Vagina (tissue), 2 donors: ENCODE results near the gene ELOVL5. TPM values are rescaled to one million over a fixed set of nuclear protein-coding genes. Genes with fewer than 3 reads are reported as not detected.

Experiments
- DNase-seq, 2 donors: peaks; one replicate each; pipeline ENCODE4 v3.0.0-alpha.2; 2017; ENCODE audit errors: extremely low spot score in 2 of 2
- H3K27ac ChIP-seq: fragments of 200-600 bp; sonication (generic); one replicate; pipeline ENCODE4 v1.5.1; 2019
- H3K27me3 ChIP-seq: fragments of 200-600 bp; sonication (generic); one replicate; pipeline ENCODE4 v1.5.1; 2019
- H3K36me3 ChIP-seq, 2 donors: fragments of 200-600 bp; sonication (generic); one replicate each; pipeline ENCODE4 v1.5.1; 2017 to 2019
- H3K4me1 ChIP-seq: fragments of 200-600 bp; sonication (generic); one replicate; pipeline ENCODE4 v1.5.1; 2019
- H3K4me3 ChIP-seq, 2 donors: fragments of 200-600 bp; sonication (generic); 1 replicate in 1 of 2; 2 replicates in 1 of 2; pipeline ENCODE4 v1.5.1; 2016 to 2019
- H3K9me3 ChIP-seq: fragments of 200-600 bp; sonication (generic); one replicate; pipeline ENCODE4 v1.5.1; 2019
- CTCF ChIP-seq, 3 experiments: fragments of 450-650 bp in 2 of 3; fragments of 200-600 bp in 1 of 3; sonication (generic) in 1 of 3; IDR thresholded peaks; one replicate each; pipeline ENCODE4 v1.5.1; 2017 to 2019; ENCODE audit warnings: antibody characterized with exemption in 3 of 3, mild to moderate bottlenecking in 2 of 3, moderate library complexity in 2 of 3
- POLR2A ChIP-seq, 2 donors: fragments of 450-650 bp; IDR thresholded peaks; one replicate each; pipeline ENCODE4 v1.6.1; 2017; ENCODE audit warnings: antibody characterized with exemption in 2 of 2, mild to moderate bottlenecking in 2 of 2, moderate library complexity in 2 of 2
- POLR2AphosphoS5 ChIP-seq, 2 donors: sonication (generic); formaldehyde crosslinking; IDR thresholded peaks; one replicate each; pipeline ENCODE4 v1.9.0; 2017; ENCODE audit warnings: antibody characterized with exemption in 2 of 2, mild to moderate bottlenecking in 2 of 2, low read depth in 1 of 2; ENCODE audit not compliant: insufficient read depth in 1 of 2
- intact Hi-C: fragments of 100-400 bp; cut with DNase I; formaldehyde crosslinking; loops from one replicate; pipeline ENCODE4 v1.15.1; 2023
- total RNA-seq: library from RNA; depleted of rRNA; stranded (reverse); fragments of >200 nt; gene quantifications from one replicate; pipeline ENCODE4 v1.2.3, GENCODE V29; 2016

ELOVL5 gene
- total RNA-seq, 1 donor from 2014 or later, result 42.5 TPM

- Histone ChIP-seq H3K9me3 (no peaks in the 10 kb centered on the region), H3K36me3 (no peaks in the 10 kb centered on the region), H3K27me3 (no peaks in the 10 kb centered on the region), H3K27ac (peak overlapping the region; percentile 42), H3K4me1 (peaks cover 56% of the 10 kb centered on the region), H3K4me3 (no peak overlapping the region)
- TF ChIP-seq POLR2AphosphoS5 (IDR thresholded peaks at IDR 0.05; ENCODE audit: insufficient read depth in 1 of 2, low read depth in 1 of 2), result no peak
- no peak for TF ChIP-seq CTCF (IDR thresholded peaks at IDR 0.05)
- TF ChIP-seq POLR2A (IDR thresholded peaks at IDR 0.05), result no peak
- intact Hi-C loops, result no loop called here
- no peak for DNase-seq
Observed at GRCh38 chr6:53301801-53302537, 46.8 kb downstream of the ELOVL5 start.

- no peak for DNase-seq
- Histone ChIP-seq H3K27ac (peak overlapping the region; percentile 51), H3K9me3 (no peaks in the 10 kb centered on the region), H3K27me3 (no peaks in the 10 kb centered on the region), H3K36me3 (no peaks in the 10 kb centered on the region), H3K4me3 (peak overlapping the region in 1 of 2 donors; percentile 1), H3K4me1 (peaks cover 53% of the 10 kb centered on the region)
- TF ChIP-seq CTCF (IDR thresholded peaks at IDR 0.05), result no peak
- TF ChIP-seq POLR2AphosphoS5 (IDR thresholded peaks at IDR 0.05; ENCODE audit: insufficient read depth in 1 of 2, low read depth in 1 of 2), result no peak
- TF ChIP-seq POLR2A (IDR thresholded peaks at IDR 0.05), result no peak
- intact Hi-C loops, result no loop called here
Observed at GRCh38 chr6:53300656-53301551, 47.8 kb downstream of the ELOVL5 start.

GRCh38 chr6:53299331-53300005, 49.3 kb downstream of the ELOVL5 start:
- no peaks in the 10 kb centered on the region for H3K36me3 ChIP-seq
- H3K9me3 ChIP-seq, result no peaks in the 10 kb centered on the region
- no peak for DNase-seq
- no peak for TF ChIP-seq POLR2A (IDR thresholded peaks at IDR 0.05)
- no peak for TF ChIP-seq CTCF (IDR thresholded peaks at IDR 0.05)
- no peak for TF ChIP-seq POLR2AphosphoS5 (IDR thresholded peaks at IDR 0.05; ENCODE audit: insufficient read depth in 1 of 2, low read depth in 1 of 2)
- no peak overlapping the region for H3K4me3 ChIP-seq
- H3K27ac ChIP-seq, result no peak overlapping the region
- intact Hi-C loops, result no loop called here
- peaks cover 53% of the 10 kb centered on the region for H3K4me1 ChIP-seq
- no peaks in the 10 kb centered on the region for H3K27me3 ChIP-seq

GRCh38 chr6:53297004-53297403, 51.7 kb downstream of the ELOVL5 start:
- no peaks in the 10 kb centered on the region for H3K9me3 ChIP-seq
- TF ChIP-seq CTCF (IDR thresholded peaks at IDR 0.05), result no peak
- intact Hi-C loops, result no loop called here
- no peak overlapping the region for H3K4me3 ChIP-seq
- no peaks in the 10 kb centered on the region for H3K36me3 ChIP-seq
- H3K4me1 ChIP-seq, result peaks cover 35% of the 10 kb centered on the region
- no peaks in the 10 kb centered on the region for H3K27me3 ChIP-seq
- no peak for DNase-seq
- no peak overlapping the region for H3K27ac ChIP-seq
